Vagina (tissue), 2 donors: ENCODE measurements around the gene CTSH.

Source experiments
- POLR2A ChIP-seq, 2 donors: fragments of 450-650 bp; IDR thresholded peaks; one replicate each; pipeline ENCODE4 v1.6.1; 2017; ENCODE audit warnings: antibody characterized with exemption in 2 of 2, mild to moderate bottlenecking in 2 of 2, moderate library complexity in 2 of 2
- POLR2AphosphoS5 ChIP-seq, 2 donors: sonication (generic); formaldehyde crosslinking; IDR thresholded peaks; one replicate each; pipeline ENCODE4 v1.9.0; 2017; ENCODE audit warnings: antibody characterized with exemption in 2 of 2, mild to moderate bottlenecking in 2 of 2, low read depth in 1 of 2; ENCODE audit not compliant: insufficient read depth in 1 of 2
- TF ChIP-seq, protein P1 (sequence below), 3 experiments: fragments of 450-650 bp in 2 of 3; fragments of 200-600 bp in 1 of 3; sonication (generic) in 1 of 3; IDR thresholded peaks; one replicate each; pipeline ENCODE4 v1.5.1; 2017 to 2019; ENCODE audit warnings: antibody characterized with exemption in 3 of 3, mild to moderate bottlenecking in 2 of 3, moderate library complexity in 2 of 3

DNA sequence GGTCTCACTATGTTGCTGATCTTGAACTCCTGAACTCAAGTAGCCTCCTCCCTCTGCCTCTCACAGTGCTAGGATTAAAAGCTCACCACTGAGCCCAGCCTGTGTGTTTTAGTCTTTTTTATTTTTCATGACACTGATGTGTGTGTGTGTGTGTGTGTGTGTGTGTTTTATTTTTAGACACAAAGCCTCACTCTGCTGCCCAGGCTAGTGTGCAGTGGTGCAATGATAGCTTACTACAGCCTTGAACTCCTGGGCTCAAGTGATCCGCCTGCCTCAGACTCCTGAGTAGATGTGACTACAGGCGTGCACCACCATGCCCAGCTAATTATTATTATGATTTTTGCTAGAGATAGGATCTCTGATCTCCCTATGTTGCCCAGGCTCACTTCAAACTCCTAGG lies 23.3 kb upstream of the CTSH start:
- TF ChIP-seq POLR2AphosphoS5 (IDR thresholded peaks at IDR 0.05; ENCODE audit: insufficient read depth in 1 of 2, low read depth in 1 of 2) (no peak), POLR2A (IDR thresholded peaks at IDR 0.05) (no peak)
- TF ChIP-seq, protein P1, sequence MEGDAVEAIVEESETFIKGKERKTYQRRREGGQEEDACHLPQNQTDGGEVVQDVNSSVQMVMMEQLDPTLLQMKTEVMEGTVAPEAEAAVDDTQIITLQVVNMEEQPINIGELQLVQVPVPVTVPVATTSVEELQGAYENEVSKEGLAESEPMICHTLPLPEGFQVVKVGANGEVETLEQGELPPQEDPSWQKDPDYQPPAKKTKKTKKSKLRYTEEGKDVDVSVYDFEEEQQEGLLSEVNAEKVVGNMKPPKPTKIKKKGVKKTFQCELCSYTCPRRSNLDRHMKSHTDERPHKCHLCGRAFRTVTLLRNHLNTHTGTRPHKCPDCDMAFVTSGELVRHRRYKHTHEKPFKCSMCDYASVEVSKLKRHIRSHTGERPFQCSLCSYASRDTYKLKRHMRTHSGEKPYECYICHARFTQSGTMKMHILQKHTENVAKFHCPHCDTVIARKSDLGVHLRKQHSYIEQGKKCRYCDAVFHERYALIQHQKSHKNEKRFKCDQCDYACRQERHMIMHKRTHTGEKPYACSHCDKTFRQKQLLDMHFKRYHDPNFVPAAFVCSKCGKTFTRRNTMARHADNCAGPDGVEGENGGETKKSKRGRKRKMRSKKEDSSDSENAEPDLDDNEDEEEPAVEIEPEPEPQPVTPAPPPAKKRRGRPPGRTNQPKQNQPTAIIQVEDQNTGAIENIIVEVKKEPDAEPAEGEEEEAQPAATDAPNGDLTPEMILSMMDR (IDR thresholded peaks at IDR 0.05) = no peak
